IMR-90 (cell line): ENCODE results near the gene STX2. TPM values are rescaled to one million over a fixed set of nuclear protein-coding genes. Genes with fewer than 3 reads are reported as not detected.

Source experiments
- ATAC-seq: fragments of 200-7000 bp; cut with Tn5 transposase; 2 replicates; pipeline ENCODE4 v1.9.1; 2020; ENCODE audit warnings: low read depth, mild to moderate bottlenecking, moderate library complexity
- BruUV-seq: library from RNA; stranded (reverse); fragments of 400-500 nt; replicated peaks from 2 replicates; lab custom pipeline; 2021; lab: Mats Ljungman, UMichigan
- CTCF ChIA-PET: fragments of 300-600 bp; formaldehyde crosslinking; extraction: SDS; loops from one replicate; lab custom pipeline; 2021; ENCODE audit warnings: antibody characterized with exemption; lab: Yijun Ruan, JAX
- POLR2A ChIA-PET: fragments of 300-600 bp; sonication (Branson Sonifier 250); formaldehyde crosslinking; loops from one replicate; lab custom pipeline; 2022; ENCODE audit warnings: antibody characterized with exemption; ENCODE audit not compliant: unreplicated experiment; lab: Charles Lee
- DNase-seq: peaks from one replicate; pipeline ENCODE4 v3.0.0; 2013
- H2AFZ ChIP-seq: replicated peaks from 2 replicates; pipeline ENCODE3; 2013; ENCODE audit warnings: low read length, mild to moderate bottlenecking; ENCODE audit not compliant: poor library complexity
- H2AK5ac ChIP-seq: 2 replicates; pipeline ENCODE4 v1.6.1; 2013; ENCODE audit warnings: low read depth, low read length, inconsistent platforms
- H2AK9ac ChIP-seq: replicated peaks from 2 replicates; pipeline ENCODE3; 2013; ENCODE audit warnings: mild to moderate bottlenecking, low read depth, low read length, moderate library complexity; ENCODE audit not compliant: poor library complexity
- H2BK120ac ChIP-seq: 2 replicates; pipeline ENCODE4 v1.6.1; 2013; ENCODE audit warnings: low read depth, low read length, inconsistent platforms
- H2BK15ac ChIP-seq: 3 replicates; pipeline ENCODE4 v1.6.1; 2013; ENCODE audit warnings: low read depth, low read length, inconsistent platforms
- H2BK20ac ChIP-seq: 2 replicates; pipeline ENCODE4 v1.6.1; 2013; ENCODE audit warnings: low read depth, mild to moderate bottlenecking, inconsistent platforms, low read length, moderate library complexity
- H2BK5ac ChIP-seq: 2 replicates; pipeline ENCODE4 v1.6.1; 2013; ENCODE audit warnings: mild to moderate bottlenecking, low read depth, low read length, inconsistent platforms; ENCODE audit not compliant: poor library complexity, severe bottlenecking
- H3K14ac ChIP-seq: replicated peaks from 2 replicates; pipeline ENCODE4 v1.6.1; 2013; ENCODE audit warnings: low read depth, low read length, inconsistent platforms
- H3K18ac ChIP-seq: 2 replicates; pipeline ENCODE4 v1.6.1; 2013; ENCODE audit warnings: low read depth, low read length, control low read depth
- H3K23ac ChIP-seq: 2 replicates; pipeline ENCODE4 v1.6.1; 2013; ENCODE audit warnings: low read depth, low read length, inconsistent platforms
- H3K27ac ChIP-seq: 2 replicates; pipeline ENCODE4 v1.5.1; 2013; ENCODE audit warnings: mild to moderate bottlenecking, control low read depth, low read length; ENCODE audit not compliant: insufficient read depth
- H3K27me3 ChIP-seq: 2 replicates; pipeline ENCODE4 v1.6.1; 2013; ENCODE audit warnings: low read length; ENCODE audit not compliant: control insufficient read depth, insufficient read depth
- H3K36me3 ChIP-seq: 2 replicates; pipeline ENCODE4 v1.6.1; 2013; ENCODE audit warnings: low read length, mixed read lengths; ENCODE audit not compliant: control insufficient read depth, insufficient read depth
- H3K4ac ChIP-seq: 2 replicates; pipeline ENCODE4 v1.6.1; 2013; ENCODE audit warnings: low read depth, low read length, inconsistent platforms
- H3K4me1 ChIP-seq: 2 replicates; pipeline ENCODE4 v1.6.1; 2013; ENCODE audit warnings: low read length, mixed read lengths; ENCODE audit not compliant: control insufficient read depth, insufficient read depth
- H3K4me2 ChIP-seq: 2 replicates; pipeline ENCODE4 v1.6.1; 2013; ENCODE audit warnings: low read depth, mild to moderate bottlenecking, control low read depth, low read length, moderate library complexity
- H3K4me3 ChIP-seq: 2 replicates; pipeline ENCODE4 v1.5.1; 2013; ENCODE audit warnings: low read depth, mild to moderate bottlenecking, control low read depth, low read length, moderate library complexity; ENCODE audit not compliant: insufficient read depth
- H3K56ac ChIP-seq: 2 replicates; pipeline ENCODE4 v1.6.1; 2013; ENCODE audit warnings: low read length, inconsistent platforms; ENCODE audit not compliant: insufficient read depth; ENCODE audit errors: extremely low read depth
- H3K79me1 ChIP-seq, 2 experiments: 2 replicates each; pipeline ENCODE4 v1.6.1; 2013; ENCODE audit warnings: low read length in 2 of 2, inconsistent platforms in 1 of 2, low read depth in 1 of 2
- H3K9ac ChIP-seq: 2 replicates; pipeline ENCODE4 v1.6.1; 2013; ENCODE audit warnings: low read depth, low read length, control low read depth
- H3K9me1 ChIP-seq: 2 replicates; pipeline ENCODE4 v1.6.1; 2013; ENCODE audit warnings: low read length, inconsistent platforms; ENCODE audit not compliant: insufficient read depth
- H3K9me3 ChIP-seq: 2 replicates; pipeline ENCODE4 v1.6.1; 2013; ENCODE audit warnings: low read length; ENCODE audit not compliant: control insufficient read depth, insufficient read depth
- H4K20me1 ChIP-seq: 2 replicates; pipeline ENCODE4 v1.6.1; 2013; ENCODE audit warnings: low read length, inconsistent platforms; ENCODE audit not compliant: insufficient read depth
- H4K5ac ChIP-seq: 2 replicates; pipeline ENCODE4 v1.6.1; 2013; ENCODE audit warnings: mild to moderate bottlenecking, low read depth, low read length, control low read depth
- H4K8ac ChIP-seq, 2 experiments: 2 replicates each; pipeline ENCODE4 v1.6.1; 2013; ENCODE audit warnings: low read depth in 2 of 2, low read length in 2 of 2, control low read depth in 1 of 2, inconsistent platforms in 1 of 2
- H4K91ac ChIP-seq: 2 replicates; pipeline ENCODE4 v1.6.1; 2013; ENCODE audit warnings: low read depth, low read length, inconsistent platforms; ENCODE audit not compliant: insufficient read depth
- BHLHE40 ChIP-seq: fragments of 150-350 bp; IDR thresholded peaks from 2 replicates; pipeline ENCODE4 v1.6.1; 2016; ENCODE audit warnings: mild to moderate bottlenecking, low read depth, low read length
- CEBPB ChIP-seq: IDR thresholded peaks from 2 replicates; pipeline ENCODE4 v1.6.1; 2012; ENCODE audit warnings: low read depth, low read length, improper control_type of control experiment
- CHD1 ChIP-seq: IDR thresholded peaks from 2 replicates; pipeline ENCODE4 v1.6.1; 2012; ENCODE audit warnings: low read depth, low read length, improper control_type of control experiment
- CTCF ChIP-seq: conservative IDR thresholded peaks from 2 replicates; pipeline ENCODE4 v1.5.1; 2012; ENCODE audit warnings: mild to moderate bottlenecking, low read depth, low read length, improper control_type of control experiment
- FOS ChIP-seq: fragments of 150-350 bp; IDR thresholded peaks from 2 replicates; pipeline ENCODE4 v1.6.1; 2016; ENCODE audit warnings: low read depth, low read length
- MAFK ChIP-seq: IDR thresholded peaks from 2 replicates; pipeline ENCODE4 v1.6.1; 2012; ENCODE audit warnings: low read depth, low read length, improper control_type of control experiment
- MAZ ChIP-seq: IDR thresholded peaks from 2 replicates; pipeline ENCODE4 v1.6.1; 2012; ENCODE audit warnings: low read depth, mild to moderate bottlenecking, low read length, improper control_type of control experiment, moderate library complexity, borderline replicate concordance
- MXI1 ChIP-seq: IDR thresholded peaks from 2 replicates; pipeline ENCODE4 v1.6.1; 2012; ENCODE audit warnings: low read depth, mild to moderate bottlenecking, low read length, moderate library complexity, borderline replicate concordance
- NFE2L2 ChIP-seq: fragments of 150-350 bp; IDR thresholded peaks from 2 replicates; pipeline ENCODE4 v1.6.1; 2016; ENCODE audit warnings: low read depth, mild to moderate bottlenecking, low read length
- POLR2A ChIP-seq: IDR thresholded peaks from 2 replicates; pipeline ENCODE4 v1.6.1; 2012; ENCODE audit warnings: mild to moderate bottlenecking, low read depth, low read length
- RAD21 ChIP-seq: IDR thresholded peaks from 2 replicates; pipeline ENCODE4 v1.6.1; 2012; ENCODE audit warnings: low read length, improper control_type of control experiment
- RCOR1 ChIP-seq: IDR thresholded peaks from 2 replicates; pipeline ENCODE4 v1.6.1; 2012; ENCODE audit warnings: mild to moderate bottlenecking, low read length, improper control_type of control experiment; ENCODE audit not compliant: insufficient replicate concordance
- RFX5 ChIP-seq: IDR thresholded peaks from 2 replicates; pipeline ENCODE4 v1.8.0; 2012; ENCODE audit warnings: low read depth, mild to moderate bottlenecking, low read length, moderate library complexity
- SMC3 ChIP-seq: fragments of 150-350 bp; IDR thresholded peaks from 2 replicates; pipeline ENCODE4 v1.6.1; 2016; ENCODE audit warnings: low read depth, mild to moderate bottlenecking, antibody characterized with exemption, low read length, moderate library complexity
- USF2 ChIP-seq: fragments of 150-350 bp; IDR thresholded peaks from 2 replicates; pipeline ENCODE4 v1.6.1; 2017; ENCODE audit warnings: mild to moderate bottlenecking, antibody characterized with exemption, low read length, low read depth
- WGBS, 2 experiments: methylation state at CpG; one replicate each; pipeline versions ENCODE4 v1.1.5 to v1.1.7; 2013; ENCODE audit warnings: missing lambda C conversion rate in 2 of 2; ENCODE audit not compliant: insufficient read length in 1 of 2; ENCODE audit errors: extremely low coverage in 2 of 2; 5-methylcytosine and 5-hydroxymethylcytosine counted together
- dilution Hi-C: fragments of 300-500 bp; cut with HindIII; formaldehyde crosslinking; loops from one replicate; pipeline ENCODE4 v1.14.3; 2018; ENCODE audit warnings: low sequenced_read_pairs; ENCODE audit not compliant: unreplicated experiment
- in situ Hi-C: fragments of 300-500 bp; cut with MboI; formaldehyde crosslinking; loops from 3 replicates; pipeline ENCODE4 v1.14.3; 2019; ENCODE audit warnings: low sequenced_read_pairs, inconsistent platforms, mixed read lengths
- intact Hi-C: fragments of 100-400 bp; cut with micrococcal nuclease; formaldehyde crosslinking; loops from 2 replicates; pipeline ENCODE4 v1.10.0; 2022
- polyA plus RNA-seq, 3 experiments: library from polyadenylated mRNA; depleted of rRNA; stranded (reverse); fragments of >200 nt; gene quantifications; 2 replicates each; pipeline ENCODE4 v1.2.3, GENCODE V29; 2012; ENCODE audit warnings: low replicate concordance in 1 of 3
- total RNA-seq: library from RNA; depleted of rRNA; stranded (reverse); fragments of >200 nt; gene quantifications from 2 replicates; pipeline ENCODE4 v1.2.3, GENCODE V29; 2012

The STX2 gene
- total and polyA plus RNA-seq, 2 of the 4 experiments (the other 2 are of a cell fraction): 26.9 to 32.5 TPM

- in situ Hi-C loops: no loop called here
- no peak for TF ChIP-seq MAFK
- no peak for TF ChIP-seq MAZ
- TF ChIP-seq SMC3: no peak
- TF ChIP-seq RFX5: no peak
- no peak for TF ChIP-seq RCOR1
- no peak for TF ChIP-seq MXI1
- TF ChIP-seq CEBPB: no peak
- TF ChIP-seq USF2: no peak
- no peak for TF ChIP-seq CHD1
- no peak for TF ChIP-seq CTCF
- TF ChIP-seq RAD21: no peak
- no peak for TF ChIP-seq BHLHE40
- no peak for TF ChIP-seq NFE2L2
- TF ChIP-seq POLR2A: no peak
- no peak for TF ChIP-seq FOS
Observed at GRCh38 chr12:130839770-130840404, 837 bp upstream of the STX2 start.

More at GRCh38 chr12:130839770-130840404, 837 bp upstream of the STX2 start:
- no peak overlapping the region for H4K91ac ChIP-seq
- H3K23ac ChIP-seq: no peak overlapping the region
- ChIA-PET CTCF (no interaction called here), POLR2A (no interaction called here)
- 0 out of 2 replicates have a peak, but pooled peaks cover 3% of the 10 kb centered on the region for H4K20me1 ChIP-seq
- no peak overlapping the region for H3K56ac ChIP-seq
- H3K4me1 ChIP-seq: peaks cover 6% of the 10 kb centered on the region; the same call in 1 of the 2 replicates
- WGBS, 2 experiments: 61% methylated on average over 3 of the region's 11 CpGs; no CpG with 5 or more reads in 1 of the 2 experiments
- H3K14ac ChIP-seq: peak overlapping the region; percentile 67; the same call in 1 of the 2 replicates
- DNase-seq (no peak), ATAC-seq (no peak)
- H3K18ac ChIP-seq: no peak overlapping the region
- no peak overlapping the region for H2AK5ac ChIP-seq
- 0 out of 2 replicates have a peak overlapping the region, but pooled peaks have one; percentile 15 for H3K27ac ChIP-seq
- H4K5ac ChIP-seq: 0 out of 2 replicates have a peak overlapping the region, but pooled peaks have one; percentile 38
- no peaks in the 10 kb centered on the region for H3K27me3 ChIP-seq
- no peak overlapping the region for H3K4ac ChIP-seq
- H3K4me3 ChIP-seq: peak overlapping the region; percentile 53
- intact Hi-C loops (loop anchor here (1.0 kb wide), 1 partner anchor 31 kb away; no protein-coding TSS in a partner anchor), dilution Hi-C loops (no loop called here)
- H2AFZ ChIP-seq: peak overlapping the region; percentile 92
- H3K9ac ChIP-seq: peak overlapping the region; percentile 40; the same call in 1 of the 2 replicates
- H2BK5ac ChIP-seq: peak overlapping the region; percentile 14
- peaks cover 3% of the 10 kb centered on the region for H3K9me1 ChIP-seq
- no peak overlapping the region for H2BK15ac ChIP-seq
- H2AK9ac ChIP-seq: peak overlapping the region; percentile 56
- no peaks in the 10 kb centered on the region for H3K9me3 ChIP-seq
- no peaks in the 10 kb centered on the region for H3K36me3 ChIP-seq
- H3K79me1 ChIP-seq: peaks cover 8 to 24% of the 10 kb centered on the region in 2 experiments
- H2BK120ac ChIP-seq: no peak overlapping the region; the same call in 1 of the 2 replicates
- no peak overlapping the region for H2BK20ac ChIP-seq
- H4K8ac ChIP-seq: peak overlapping the region; percentile 64 to 76; a peak in 3 of 4 replicates
- no TSS peak for BruUV-seq
- peak overlapping the region; percentile 94 for H3K4me2 ChIP-seq
